GM12878 (cell line): Measurements from ENCODE around the gene METTL15. TPM values are rescaled to one million over a fixed set of nuclear protein-coding genes. Genes with fewer than 3 reads are reported as not detected.

Experiments
- ATAC-seq: fragments of 200-7000 bp; cut with Tn5 transposase; 3 replicates; pipeline ENCODE4 v1.9.1; 2020; ENCODE audit warnings: mild to moderate bottlenecking, moderate library complexity
- BruUV-seq: library from RNA; stranded (reverse); fragments of 400-500 nt; replicated peaks from 2 replicates; lab custom pipeline; 2021; lab: Mats Ljungman, UMichigan
- CTCF ChIA-PET: fragments of 300-600 bp; sonication (Branson Sonifier 250); formaldehyde crosslinking; extraction: SDS; loops from one replicate; lab custom pipeline; 2021; ENCODE audit warnings: inconsistent platforms; lab: Yijun Ruan, JAX
- POLR2A ChIA-PET: fragments of 350-600 bp; formaldehyde crosslinking; extraction: SDS; loops from one replicate; lab custom pipeline; 2021; ENCODE audit warnings: inconsistent platforms; lab: Charles Lee
- RAD21 ChIA-PET: fragments of 300-600 bp; sonication (Branson Sonifier 250); formaldehyde crosslinking; loops from one replicate; lab custom pipeline; 2023; ENCODE audit warnings: antibody characterized with exemption; ENCODE audit not compliant: unreplicated experiment; lab: Charles Lee
- SMC1A ChIA-PET: fragments of 300-600 bp; sonication (Branson Sonifier 250); formaldehyde crosslinking; loops from one replicate; lab custom pipeline; 2023; ENCODE audit not compliant: unreplicated experiment, uncharacterized antibody; lab: Charles Lee
- DNase-seq: peaks from one replicate; pipeline ENCODE4 v3.0.0-alpha.2; 2011; ENCODE audit warnings: low read depth, low spot score
- FAIRE-seq: peaks from 3 replicates; lab custom pipeline; 2011; peaks lifted over from hg19 to GRCh38; lab: Jason Lieb, UNC
- H2AFZ ChIP-seq: 2 replicates; pipeline ENCODE4 v1.6.0; 2011; ENCODE audit warnings: low read depth, low read length, control low read depth; ENCODE audit not compliant: control insufficient read depth
- H3K27ac ChIP-seq: 2 replicates; pipeline ENCODE4 v1.5.1; 2011; ENCODE audit warnings: control low read depth; ENCODE audit not compliant: control insufficient read depth, insufficient read depth
- H3K27me3 ChIP-seq, 2 experiments: replicated peaks in 1 of 2; 2 replicates each; pipeline versions ENCODE4 v1.6.0 to v1.6.1; 2011; ENCODE audit warnings: low read length in 1 of 2; ENCODE audit not compliant: control insufficient read depth in 2 of 2, insufficient read depth in 2 of 2
- H3K36me3 ChIP-seq, 2 experiments: 2 replicates each; pipeline ENCODE4 v1.5.1; 2011; ENCODE audit warnings: low read length in 1 of 2; ENCODE audit not compliant: control insufficient read depth in 2 of 2, insufficient read depth in 2 of 2
- H3K4me1 ChIP-seq: 2 replicates; pipeline ENCODE4 v1.6.1; 2011; ENCODE audit warnings: mild to moderate bottlenecking, low read length, moderate library complexity, mixed read lengths; ENCODE audit not compliant: control insufficient read depth, insufficient read depth
- H3K4me2 ChIP-seq: 2 replicates; pipeline ENCODE4 v1.6.0; 2011; ENCODE audit warnings: control low read depth; ENCODE audit not compliant: control insufficient read depth, insufficient read depth
- H3K4me3 ChIP-seq: fragments of 200-600 bp; sonication (generic); 2 replicates; pipeline ENCODE4 v1.5.1; 2016
- H3K79me2 ChIP-seq: 2 replicates; pipeline ENCODE4 v1.6.0; 2011; ENCODE audit warnings: low read length; ENCODE audit not compliant: control insufficient read depth, insufficient read depth
- H3K9ac ChIP-seq: 2 replicates; pipeline ENCODE4 v1.8.0; 2011; ENCODE audit warnings: low read length, control low read depth, mixed read lengths; ENCODE audit not compliant: control insufficient read depth, insufficient read depth
- H3K9me3 ChIP-seq: replicated peaks from 3 replicates; pipeline ENCODE4 v1.5.1; 2011; ENCODE audit warnings: mild to moderate bottlenecking, low read length; ENCODE audit not compliant: control insufficient read depth, insufficient read depth
- H4K20me1 ChIP-seq: 2 replicates; pipeline ENCODE4 v1.6.0; 2011; ENCODE audit not compliant: control insufficient read depth, insufficient read depth
- CBX3 ChIP-seq: fragments of 200-600 bp; sonication (generic); IDR thresholded peaks from 2 replicates; pipeline ENCODE4 v1.6.1; 2016; ENCODE audit warnings: low read depth, borderline replicate concordance
- FOXM1 ChIP-seq: IDR thresholded peaks from 2 replicates; pipeline ENCODE4 v1.6.1; 2012; ENCODE audit warnings: low read depth, mild to moderate bottlenecking, inconsistent platforms, low read length, moderate library complexity
- MEF2A ChIP-seq: IDR thresholded peaks from 2 replicates; pipeline ENCODE4 v1.6.1; 2011; ENCODE audit warnings: low read depth, mild to moderate bottlenecking, low read length, moderate library complexity; ENCODE audit not compliant: insufficient read depth
- POU2F2 ChIP-seq: IDR thresholded peaks from 3 replicates; pipeline ENCODE4 v1.6.1; 2011; ENCODE audit warnings: low read depth, mild to moderate bottlenecking, low read length, borderline replicate concordance
- RCOR1 ChIP-seq: conservative IDR thresholded peaks from 2 replicates; pipeline ENCODE4 v1.6.1; 2012; ENCODE audit warnings: low read depth, low read length, improper control_type of control experiment
- SREBF2 ChIP-seq: IDR thresholded peaks from 2 replicates; pipeline ENCODE4 v1.6.1; 2012; ENCODE audit warnings: mild to moderate bottlenecking, low read length
- STAT3 ChIP-seq: IDR thresholded peaks from 2 replicates; pipeline ENCODE4 v1.6.1; 2011; ENCODE audit warnings: low read depth, low read length, improper control_type of control experiment
- ZZZ3 ChIP-seq: IDR thresholded peaks from 2 replicates; pipeline ENCODE4 v1.6.1; 2011; ENCODE audit warnings: low read depth; ENCODE audit not compliant: control insufficient read depth, insufficient read length
- WGBS: methylation state at CpG from one replicate; pipeline ENCODE4 v1.1.6; 2016; ENCODE audit warnings: low lambda C conversion rate; ENCODE audit not compliant: insufficient replicate concordance, insufficient coverage; ENCODE audit errors: missing lambda C conversion rate; 5-methylcytosine and 5-hydroxymethylcytosine counted together
- in situ Hi-C: fragments of 300-500 bp; cut with MboI; formaldehyde crosslinking; loops from 9 replicates; pipeline ENCODE4 v1.14.3; 2018; ENCODE audit warnings: mixed read lengths
- intact Hi-C: fragments of 100-400 bp; cut with micrococcal nuclease; formaldehyde crosslinking; loops from one replicate; pipeline ENCODE4 v1.14.2; 2022; ENCODE audit not compliant: unreplicated experiment
- polyA plus RNA-seq, 11 experiments: library from polyadenylated mRNA; depleted of rRNA in 4 of 11; unstranded in 6 of 11; stranded (reverse) in 5 of 11; fragments of >200 nt; fragmentation: Nextera tagmentation in 4 of 11; fragmentation: Illumina TruSeq in 1 of 11; extraction: Ambion mirVana in 4 of 11; extraction: Trizol in 1 of 11; gene quantifications; 1 replicate in 1 of 11; 2 replicates in 10 of 11; pipeline versions ENCODE4 v1.2.1 to v1.2.3, GENCODE V29; 2011 to 2016; ENCODE audit warnings: inconsistent platforms in 2 of 11, missing spikeins in 2 of 11, low read depth in 1 of 11
- total RNA-seq, 4 experiments: library from RNA; depleted of rRNA in 3 of 4; stranded (reverse); fragments of >200 nt in 3 of 4; fragmentation: Illumina TruSeq in 1 of 4; extraction: Trizol in 1 of 4; gene quantifications; 2 replicates each; pipeline versions ENCODE4 v1.2.1 to v1.2.3, GENCODE V29; 2013 to 2021
- TF ChIP-seq, protein P1 (sequence below): fragments of 450-650 bp; IDR thresholded peaks from 2 replicates; pipeline ENCODE4 v1.6.1; 2017; ENCODE audit warnings: antibody characterized with exemption, mild to moderate bottlenecking, moderate library complexity

METTL15 gene
- total and polyA plus RNA-seq, 10 of the 15 experiments (the other 5 are each of a cell fraction or from before 2014, with no cell fraction given) = 7.9 to 16.9 (median 14.4) TPM

DNA sequence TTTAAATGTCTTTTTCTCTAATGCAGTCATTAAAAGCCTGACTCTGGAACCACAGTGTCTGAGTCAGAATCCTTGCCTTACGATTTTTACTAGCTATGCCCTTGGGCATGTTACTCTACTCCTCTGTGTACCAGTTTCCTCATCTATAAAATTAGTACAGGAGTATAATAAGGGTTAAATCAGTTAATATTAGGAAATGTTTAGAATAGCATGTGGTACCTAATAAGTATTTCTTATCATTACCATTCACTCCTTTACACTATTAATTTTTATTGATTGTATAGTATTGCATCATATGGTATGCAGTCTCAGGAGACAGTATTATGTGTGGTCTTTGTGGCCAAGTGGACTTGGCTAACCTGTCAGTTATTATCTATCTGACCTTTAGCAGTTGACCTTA, 68.2 kb downstream of the METTL15 start:
- intact Hi-C loops = no loop called here
- TF ChIP-seq FOXM1 (no peak), POU2F2 (no peak), SREBF2 (no peak), MEF2A (no peak), STAT3 (no peak), RCOR1 (no peak), CBX3 (no peak), ZZZ3 (no peak)
- TF ChIP-seq, protein P1, sequence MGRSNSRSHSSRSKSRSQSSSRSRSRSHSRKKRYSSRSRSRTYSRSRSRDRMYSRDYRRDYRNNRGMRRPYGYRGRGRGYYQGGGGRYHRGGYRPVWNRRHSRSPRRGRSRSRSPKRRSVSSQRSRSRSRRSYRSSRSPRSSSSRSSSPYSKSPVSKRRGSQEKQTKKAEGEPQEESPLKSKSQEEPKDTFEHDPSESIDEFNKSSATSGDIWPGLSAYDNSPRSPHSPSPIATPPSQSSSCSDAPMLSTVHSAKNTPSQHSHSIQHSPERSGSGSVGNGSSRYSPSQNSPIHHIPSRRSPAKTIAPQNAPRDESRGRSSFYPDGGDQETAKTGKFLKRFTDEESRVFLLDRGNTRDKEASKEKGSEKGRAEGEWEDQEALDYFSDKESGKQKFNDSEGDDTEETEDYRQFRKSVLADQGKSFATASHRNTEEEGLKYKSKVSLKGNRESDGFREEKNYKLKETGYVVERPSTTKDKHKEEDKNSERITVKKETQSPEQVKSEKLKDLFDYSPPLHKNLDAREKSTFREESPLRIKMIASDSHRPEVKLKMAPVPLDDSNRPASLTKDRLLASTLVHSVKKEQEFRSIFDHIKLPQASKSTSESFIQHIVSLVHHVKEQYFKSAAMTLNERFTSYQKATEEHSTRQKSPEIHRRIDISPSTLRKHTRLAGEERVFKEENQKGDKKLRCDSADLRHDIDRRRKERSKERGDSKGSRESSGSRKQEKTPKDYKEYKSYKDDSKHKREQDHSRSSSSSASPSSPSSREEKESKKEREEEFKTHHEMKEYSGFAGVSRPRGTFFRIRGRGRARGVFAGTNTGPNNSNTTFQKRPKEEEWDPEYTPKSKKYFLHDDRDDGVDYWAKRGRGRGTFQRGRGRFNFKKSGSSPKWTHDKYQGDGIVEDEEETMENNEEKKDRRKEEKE = no peak
- ChIA-PET POLR2A (no interaction called here), CTCF (no interaction called here), RAD21 (no interaction called here), SMC1A (interaction anchor here (1.3 kb wide), 1 partner anchor 10 kb away, joined by 3 read pairs; no protein-coding TSS in a partner anchor)
- H3K79me2 ChIP-seq = no peaks in the 10 kb centered on the region
- H3K36me3 ChIP-seq = no peaks in the 10 kb centered on the region
- ATAC-seq (0 out of 3 replicates have a peak, but pooled peaks have one; percentile 32), FAIRE-seq (no peak), DNase-seq (no peak)
- H3K4me2 ChIP-seq = no peak overlapping the region
- in situ Hi-C loops = no loop called here
- H3K4me1 ChIP-seq = no peaks in the 10 kb centered on the region
- no peaks in the 10 kb centered on the region for H3K27me3 ChIP-seq
- no peak overlapping the region for H3K4me3 ChIP-seq
- no peak overlapping the region for H3K27ac ChIP-seq
- H3K9ac ChIP-seq = no peak overlapping the region
- H4K20me1 ChIP-seq = no peaks in the 10 kb centered on the region
- BruUV-seq = no TSS peak
- H2AFZ ChIP-seq = no peak overlapping the region
- H3K9me3 ChIP-seq = no peaks in the 10 kb centered on the region; the same call in 2 of the 3 replicates
- 89% methylated on average over 1 of the region's 1 CpG for WGBS
